Measurements from ENCODE around the gene UGT1A8. TPM values are rescaled to one million over a fixed set of nuclear protein-coding genes. Genes with fewer than 3 reads are reported as not detected.
"Not testable (repeated sequence)": the region's sequence is repeated elsewhere in the genome, so short reads cannot be mapped to it uniquely, and the experiment has no call there.

Gene UGT1A8
- total and polyA plus RNA-seq, 2 experiments from 2014 or later, result 0.45 TPM; not detected in 1

GRCh38 chr2:233700028-233700635 lies 82.7 kb downstream of the UGT1A8 start:
- H3K27ac Mint-ChIP-seq, result peak overlapping the region; percentile 93
- peak; percentile 23 for DNase-seq (ENCODE audit: low spot score)
- H3K27ac ChIP-seq (ENCODE audit: low read depth), result no peak overlapping the region

GRCh38 chr2:233700842-233701241 lies 83.4 kb downstream of the UGT1A8 start:
- not testable (repeated sequence) for H4K20me1 ChIP-seq (replicated peaks; ENCODE audit: insufficient read depth); H3K4me1 ChIP-seq (ENCODE audit: insufficient read depth); H3K36me3 ChIP-seq (ENCODE audit: insufficient read depth); H3K4me3 ChIP-seq; H3K36me3 Mint-ChIP-seq (ENCODE audit: low read depth); H3K4me3 Mint-ChIP-seq; DNase-seq (ENCODE audit: low spot score); H2AFZ ChIP-seq; H3K79me2 ChIP-seq (replicated peaks; ENCODE audit: insufficient read depth); H3K27ac ChIP-seq (ENCODE audit: low read depth); H3K27me3 Mint-ChIP-seq (ENCODE audit: insufficient read depth, low read depth, poor library complexity); H3F3A ChIP-seq (replicated peaks; ENCODE audit: low read depth); ATAC-seq; H3K4me1 Mint-ChIP-seq; H3K9me3 Mint-ChIP-seq; H3K4me2 ChIP-seq; H3K27me3 ChIP-seq (ENCODE audit: insufficient read depth); H3K27ac Mint-ChIP-seq; H3K9me2 ChIP-seq (ENCODE audit: insufficient read depth)

More at GRCh38 chr2:233700028-233700635, 82.7 kb downstream of the UGT1A8 start:
- no peak overlapping the region for H3K4me3 ChIP-seq
- Mint-ChIP-seq H3K4me1 (peaks cover 5% of the 10 kb centered on the region; the same call in 2 of the 3 replicates), H3K36me3 (ENCODE audit: low read depth) (no peaks in the 10 kb centered on the region), H3K4me3 (no peak overlapping the region), H3K9me3 (no peaks in the 10 kb centered on the region), H3K27me3 (ENCODE audit: insufficient read depth, low read depth, poor library complexity) (no peaks in the 10 kb centered on the region)
- H3K79me2 ChIP-seq (replicated peaks; ENCODE audit: insufficient read depth), result no peaks in the 10 kb centered on the region
- TF ChIP-seq ZNF114 (CRISPR knock-in tag; IDR thresholded peaks at IDR 0.05) (no peak), REST (IDR thresholded peaks at IDR 0.05; ENCODE audit: unreplicated experiment) (no peak), CREB1 (CRISPR knock-in tag; IDR thresholded peaks at IDR 0.05; ENCODE audit: low read depth) (no peak), STAT1 (IDR thresholded peaks at IDR 0.05; ENCODE audit: unreplicated experiment) (no peak), POLR2AphosphoS5 (IDR thresholded peaks at IDR 0.05; ENCODE audit: low read depth) (no peak), CTCF (conservative IDR thresholded peaks at IDR 0.05; ENCODE audit: low read depth in 2 of 2) (no peak)
- H3K9me2 ChIP-seq (ENCODE audit: insufficient read depth), result no peaks in the 10 kb centered on the region
- peak overlapping the region; percentile 81; the same call in 1 of the 2 replicates for H2AFZ ChIP-seq
- no peaks in the 10 kb centered on the region for H4K20me1 ChIP-seq (replicated peaks; ENCODE audit: insufficient read depth)
- H3K4me1 ChIP-seq (ENCODE audit: insufficient read depth), result 0 out of 2 replicates have a peak, but pooled peaks cover 5% of the 10 kb centered on the region
- no peaks in the 10 kb centered on the region for H3K36me3 ChIP-seq (ENCODE audit: insufficient read depth)
- H3F3A ChIP-seq (replicated peaks; ENCODE audit: low read depth), result no peaks in the 10 kb centered on the region
- H3K4me2 ChIP-seq, result no peak overlapping the region
- no peaks in the 10 kb centered on the region for H3K27me3 ChIP-seq (ENCODE audit: insufficient read depth)
- ATAC-seq, result peak; percentile 83
